ENCODE results near the gene ZSWIM8.

DNA sequence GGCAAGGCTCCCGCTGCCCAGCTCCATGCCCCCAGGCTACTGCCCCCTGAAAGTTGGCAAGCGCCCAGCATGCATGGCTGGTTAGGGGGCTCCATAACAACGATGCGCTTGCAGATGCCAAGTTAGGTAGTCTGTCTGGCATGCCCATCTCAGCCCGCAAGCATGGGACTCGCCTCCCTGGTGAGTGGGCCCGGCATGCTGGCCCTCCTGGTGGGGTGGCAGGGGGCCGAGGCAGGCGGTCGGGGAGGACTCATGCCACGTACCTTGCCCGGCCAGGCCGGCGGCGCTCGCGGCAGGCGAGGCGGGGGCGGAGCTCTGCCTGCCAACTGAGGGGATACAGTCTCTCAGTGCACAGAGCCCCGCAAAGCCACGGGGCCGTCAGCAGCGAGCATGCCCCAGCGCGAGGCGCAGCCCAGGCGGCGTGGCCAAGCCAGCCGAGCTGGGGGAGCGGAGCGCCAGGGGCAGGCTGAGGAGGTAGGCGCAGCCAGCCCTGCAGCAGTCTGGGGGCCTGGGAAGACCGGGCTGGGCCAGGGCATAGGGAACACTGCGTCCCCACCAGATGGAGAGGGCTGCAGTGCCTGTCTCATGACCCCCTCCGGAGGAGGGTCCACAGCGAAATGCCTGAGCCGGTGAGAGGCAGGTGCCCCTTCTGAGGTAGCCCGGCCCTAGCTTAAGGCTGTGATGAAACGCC is 54.0 kb downstream of the ZSWIM8 start:
- TF ChIP-seq, protein P1, sequence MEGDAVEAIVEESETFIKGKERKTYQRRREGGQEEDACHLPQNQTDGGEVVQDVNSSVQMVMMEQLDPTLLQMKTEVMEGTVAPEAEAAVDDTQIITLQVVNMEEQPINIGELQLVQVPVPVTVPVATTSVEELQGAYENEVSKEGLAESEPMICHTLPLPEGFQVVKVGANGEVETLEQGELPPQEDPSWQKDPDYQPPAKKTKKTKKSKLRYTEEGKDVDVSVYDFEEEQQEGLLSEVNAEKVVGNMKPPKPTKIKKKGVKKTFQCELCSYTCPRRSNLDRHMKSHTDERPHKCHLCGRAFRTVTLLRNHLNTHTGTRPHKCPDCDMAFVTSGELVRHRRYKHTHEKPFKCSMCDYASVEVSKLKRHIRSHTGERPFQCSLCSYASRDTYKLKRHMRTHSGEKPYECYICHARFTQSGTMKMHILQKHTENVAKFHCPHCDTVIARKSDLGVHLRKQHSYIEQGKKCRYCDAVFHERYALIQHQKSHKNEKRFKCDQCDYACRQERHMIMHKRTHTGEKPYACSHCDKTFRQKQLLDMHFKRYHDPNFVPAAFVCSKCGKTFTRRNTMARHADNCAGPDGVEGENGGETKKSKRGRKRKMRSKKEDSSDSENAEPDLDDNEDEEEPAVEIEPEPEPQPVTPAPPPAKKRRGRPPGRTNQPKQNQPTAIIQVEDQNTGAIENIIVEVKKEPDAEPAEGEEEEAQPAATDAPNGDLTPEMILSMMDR (IDR thresholded peaks at IDR 0.05): no peak
- no peak for TF ChIP-seq ZFX (IDR thresholded peaks at IDR 0.05; ENCODE audit: borderline replicate concordance)
